Prostate gland (tissue), 2 donors: ENCODE results near the gene C5orf52.

Experiments used
- POLR2A ChIP-seq: fragments of 450-650 bp; IDR thresholded peaks from one replicate; pipeline ENCODE4 v1.6.1; 2016; ENCODE audit warnings: antibody characterized with exemption, mild to moderate bottlenecking
- POLR2AphosphoS5 ChIP-seq: sonication (generic); formaldehyde crosslinking; IDR thresholded peaks from one replicate; pipeline ENCODE4 v1.6.1; 2017; ENCODE audit warnings: antibody characterized with exemption
- TF ChIP-seq, protein P1 (sequence below), 4 experiments: fragments of 200-600 bp in 2 of 4; fragments of 450-650 bp in 2 of 4; sonication (generic) in 2 of 4; IDR thresholded peaks; 1 replicate in 3 of 4; 2 replicates in 1 of 4; pipeline ENCODE4 v1.5.1; 2016 to 2019; ENCODE audit warnings: antibody characterized with exemption in 4 of 4, mild to moderate bottlenecking in 2 of 4, moderate library complexity in 2 of 4

DNA sequence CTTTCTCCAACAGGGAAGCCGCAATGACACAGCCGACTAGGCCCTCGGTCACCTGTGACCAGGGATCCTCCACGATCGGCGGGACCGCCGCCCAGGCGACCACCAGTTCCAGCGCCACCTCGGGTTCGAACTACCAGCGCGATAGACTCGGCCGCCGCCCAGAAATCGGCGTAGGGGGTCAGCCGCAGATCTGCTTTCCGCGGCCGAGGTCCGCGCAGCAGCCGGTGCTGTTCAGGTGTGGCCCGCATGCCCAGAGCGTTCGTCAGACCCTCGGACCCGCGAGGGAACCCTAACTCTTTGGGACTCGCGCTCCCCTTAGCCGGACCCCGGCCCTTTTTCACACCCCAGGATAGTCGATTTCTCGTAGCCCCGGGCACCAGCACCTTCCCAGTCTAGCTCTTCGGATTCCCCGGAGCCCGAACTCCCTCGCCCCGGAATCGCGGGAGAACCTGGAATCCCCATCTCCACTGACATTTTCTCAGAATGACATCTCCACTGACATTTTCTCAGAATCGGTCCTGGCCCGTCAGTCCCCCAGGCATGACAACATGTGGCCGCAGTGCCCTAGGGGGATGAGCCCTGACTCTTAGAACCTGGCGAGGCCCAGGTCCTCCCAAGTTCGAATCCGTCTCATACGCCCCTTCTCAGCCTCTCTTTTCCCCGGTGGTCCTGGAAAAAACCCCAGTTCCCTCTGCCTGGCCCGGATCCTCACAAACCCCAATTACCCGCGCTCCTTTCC, 428 bp downstream of the C5orf52 start:
- TF ChIP-seq, protein P1, sequence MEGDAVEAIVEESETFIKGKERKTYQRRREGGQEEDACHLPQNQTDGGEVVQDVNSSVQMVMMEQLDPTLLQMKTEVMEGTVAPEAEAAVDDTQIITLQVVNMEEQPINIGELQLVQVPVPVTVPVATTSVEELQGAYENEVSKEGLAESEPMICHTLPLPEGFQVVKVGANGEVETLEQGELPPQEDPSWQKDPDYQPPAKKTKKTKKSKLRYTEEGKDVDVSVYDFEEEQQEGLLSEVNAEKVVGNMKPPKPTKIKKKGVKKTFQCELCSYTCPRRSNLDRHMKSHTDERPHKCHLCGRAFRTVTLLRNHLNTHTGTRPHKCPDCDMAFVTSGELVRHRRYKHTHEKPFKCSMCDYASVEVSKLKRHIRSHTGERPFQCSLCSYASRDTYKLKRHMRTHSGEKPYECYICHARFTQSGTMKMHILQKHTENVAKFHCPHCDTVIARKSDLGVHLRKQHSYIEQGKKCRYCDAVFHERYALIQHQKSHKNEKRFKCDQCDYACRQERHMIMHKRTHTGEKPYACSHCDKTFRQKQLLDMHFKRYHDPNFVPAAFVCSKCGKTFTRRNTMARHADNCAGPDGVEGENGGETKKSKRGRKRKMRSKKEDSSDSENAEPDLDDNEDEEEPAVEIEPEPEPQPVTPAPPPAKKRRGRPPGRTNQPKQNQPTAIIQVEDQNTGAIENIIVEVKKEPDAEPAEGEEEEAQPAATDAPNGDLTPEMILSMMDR (IDR thresholded peaks at IDR 0.05), result no peak
- no peak for TF ChIP-seq POLR2A
- no peak for TF ChIP-seq POLR2AphosphoS5
